ENCODE results near the gene EHBP1L1. TPM values are rescaled to one million over a fixed set of nuclear protein-coding genes. Genes with fewer than 3 reads are reported as not detected.
A peak's percentile ranks its signal among the peaks of the same experiment; 100 is the strongest.

Gene EHBP1L1
- total and polyA plus RNA-seq, 2 of the 13 experiments (the other 11 are each of a cell fraction or from before 2014, with no cell fraction given): 8.3 to 10.6 TPM

- TSS peak; percentile 81 for BruUV-seq (replicated peaks)
- peak; percentile 87 for ATAC-seq
- ChIA-PET POLR2A (interaction anchor here (0.6 to 2.5 kb wide), 19 partner anchors 11 to 448 kb away, joined by 3 to 34 read pairs (median 5); partner anchors contain the start of genes FAU, LTBP3, MALAT1 and MRPL49), CTCF (ENCODE audit: low intra/inter-chr PET ratio, low total read pairs) (interaction anchor here (1.0 to 1.3 kb wide), 2 partner anchors 19 to 29 kb away, joined by 4 to 5 read pairs; no protein-coding TSS in a partner anchor)
- Histone ChIP-seq H3K79me2 (ENCODE audit: insufficient read depth, low read length) (peaks cover 23% of the 10 kb centered on the region), H4K20me1 (ENCODE audit: insufficient read depth, low read length) (no peaks in the 10 kb centered on the region; the same call in 1 of the 2 replicates), H3K27me3 (ENCODE audit: control insufficient read depth in 1 of 2, insufficient read depth in 2 of 2, low read length in 2 of 2) (no peaks in the 10 kb centered on the region; a peak in 1 of 5 replicates), H3K9me3 (ENCODE audit: low read length) (no peaks in the 10 kb centered on the region), H3K4me1 (ENCODE audit: insufficient read depth, low read length) (peaks cover 42% of the 10 kb centered on the region), H3K27ac (ENCODE audit: extremely low read length, insufficient read depth, low read length) (peak within 1 kb of the TSS; percentile 85), H2AFZ (ENCODE audit: low read length) (no peak within 1 kb of the TSS), H3K4me3 (replicated peaks in 1 of 3; ENCODE audit: insufficient read depth in 1 of 3, low read depth in 2 of 3, low read length in 3 of 3) (peak within 1 kb of the TSS; percentile 85 to 99 (median 95)), H3K4me2 (ENCODE audit: low read depth, low read length) (peak within 1 kb of the TSS; percentile 97), H3K9ac (ENCODE audit: insufficient read depth, low read depth, low read length) (peak within 1 kb of the TSS; percentile 88), H3K36me3 (replicated peaks in 1 of 2; ENCODE audit: control insufficient read depth in 1 of 2, insufficient read depth in 2 of 2, low read length in 2 of 2) (peaks cover 3 to 5% of the 10 kb centered on the region in 2 experiments; a peak in 2 of 5 replicates)
- WGBS (ENCODE audit: low lambda C conversion rate): 0% methylated on average over 13 of the region's 89 CpGs
- intact Hi-C loops (cut with micrococcal nuclease; ENCODE audit: unreplicated experiment) (loop anchor here (2.0 kb wide), 1 partner anchor 29 kb away; no protein-coding TSS in a partner anchor), in situ Hi-C loops (cut with HindIII; ENCODE audit: extremely low pct_ligation_motif_present, low pct_unique_long_range_greater_than_20kb) (no loop called here)
- FAIRE-seq: peak; percentile 91
- DNase-seq (ENCODE audit: low spot score): peak; percentile 96
- TF ChIP-seq MED13 (CRISPR knock-in tag; IDR thresholded peaks at IDR 0.05) (no peak; the same call in 1 of the 2 replicates), ATF2 (CRISPR knock-in tag; IDR thresholded peaks at IDR 0.05) (peak; percentile 90), RBM22 (optimal IDR thresholded peaks at IDR 0.05; ENCODE audit: low read length) (no peak), SP2 (CRISPR knock-in tag; IDR thresholded peaks at IDR 0.05) (peak; percentile 84), PHF8 (CRISPR knock-in tag; IDR thresholded peaks at IDR 0.05) (peak; percentile 73), ZNF549 (CRISPR knock-in tag; IDR thresholded peaks at IDR 0.05) (no peak), STAT5B (CRISPR knock-in tag; IDR thresholded peaks at IDR 0.05) (0 out of 2 replicates have a peak, but pooled peaks have one; percentile 5), ZBTB14 (CRISPR knock-in tag; IDR thresholded peaks at IDR 0.05) (no peak), MNT (IDR thresholded peaks at IDR 0.05) (peak; percentile 79), HOXA5 (CRISPR knock-in tag; IDR thresholded peaks at IDR 0.05) (peak; percentile 69), ZNF430 (CRISPR knock-in tag; IDR thresholded peaks at IDR 0.05) (no peak), ZNF276 (CRISPR knock-in tag; IDR thresholded peaks at IDR 0.05; ENCODE audit: low read depth) (no peak), MYC (CRISPR knock-in tag; IDR thresholded peaks at IDR 0.05; ENCODE audit: borderline replicate concordance) (peak; percentile 90), ZMYM2 (CRISPR knock-in tag; IDR thresholded peaks at IDR 0.05) (no peak), ZNF414 (CRISPR knock-in tag; IDR thresholded peaks at IDR 0.05) (no peak)
These were observed 5.6 kb upstream of the EHBP1L1 start, which contains the start of gene ZNRD2 for GRCh38 chr11:65569973-65570918. ZNRD2 (plus strand) TSS chr11:65570477; CDS start chr11:65570492, 15 bp downstream.

All from HepG2 (cell line).